Body of pancreas (tissue), 4 donors: ENCODE measurements around the gene GYG2.

Experiments
- POLR2A ChIP-seq, 3 donors: fragments of 450-650 bp; IDR thresholded peaks; one replicate each; pipeline ENCODE4 v1.6.1; 2016; ENCODE audit warnings: antibody characterized with exemption in 3 of 3, mild to moderate bottlenecking in 2 of 3
- TF ChIP-seq, protein P1 (sequence below), 7 experiments: fragments of 450-650 bp in 4 of 7; fragments of 200-600 bp in 3 of 7; sonication (generic) in 3 of 7; IDR thresholded peaks; one replicate each; pipeline ENCODE4 v1.5.1; 2016 to 2019; ENCODE audit warnings: antibody characterized with exemption in 7 of 7

DNA sequence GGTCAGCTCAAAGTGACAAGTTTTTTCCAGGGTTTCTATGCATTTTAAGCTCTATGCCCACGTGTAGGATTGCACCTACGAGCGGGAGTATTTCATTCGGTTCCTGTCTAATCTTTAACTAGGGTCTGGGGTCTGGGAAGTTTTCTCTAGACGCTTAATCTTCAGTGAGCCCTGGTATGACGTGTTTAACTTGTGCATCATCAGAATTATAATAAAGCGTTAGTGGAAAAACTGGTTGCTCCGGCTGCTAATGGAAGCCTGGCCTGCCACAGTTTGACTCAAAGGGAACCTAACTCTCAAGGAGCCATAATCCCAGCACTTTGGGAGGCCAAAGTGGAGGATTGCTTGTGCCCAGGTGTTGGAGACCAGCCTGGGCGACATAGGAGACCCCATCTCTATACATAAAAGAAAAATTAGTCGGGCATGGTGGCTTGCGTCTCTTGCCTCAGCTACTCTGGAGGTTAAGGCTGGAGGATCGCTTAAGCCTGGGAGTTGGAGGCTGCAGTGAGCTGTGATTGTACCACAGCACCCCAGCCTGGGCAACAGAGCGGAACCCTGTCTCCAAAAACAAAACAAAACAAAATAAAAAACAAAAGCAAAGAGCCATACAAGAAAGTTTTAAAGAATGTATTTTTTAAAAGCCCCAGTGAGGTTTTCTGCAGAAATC, 70.2 kb downstream of the GYG2 start:
- TF ChIP-seq, protein P1, sequence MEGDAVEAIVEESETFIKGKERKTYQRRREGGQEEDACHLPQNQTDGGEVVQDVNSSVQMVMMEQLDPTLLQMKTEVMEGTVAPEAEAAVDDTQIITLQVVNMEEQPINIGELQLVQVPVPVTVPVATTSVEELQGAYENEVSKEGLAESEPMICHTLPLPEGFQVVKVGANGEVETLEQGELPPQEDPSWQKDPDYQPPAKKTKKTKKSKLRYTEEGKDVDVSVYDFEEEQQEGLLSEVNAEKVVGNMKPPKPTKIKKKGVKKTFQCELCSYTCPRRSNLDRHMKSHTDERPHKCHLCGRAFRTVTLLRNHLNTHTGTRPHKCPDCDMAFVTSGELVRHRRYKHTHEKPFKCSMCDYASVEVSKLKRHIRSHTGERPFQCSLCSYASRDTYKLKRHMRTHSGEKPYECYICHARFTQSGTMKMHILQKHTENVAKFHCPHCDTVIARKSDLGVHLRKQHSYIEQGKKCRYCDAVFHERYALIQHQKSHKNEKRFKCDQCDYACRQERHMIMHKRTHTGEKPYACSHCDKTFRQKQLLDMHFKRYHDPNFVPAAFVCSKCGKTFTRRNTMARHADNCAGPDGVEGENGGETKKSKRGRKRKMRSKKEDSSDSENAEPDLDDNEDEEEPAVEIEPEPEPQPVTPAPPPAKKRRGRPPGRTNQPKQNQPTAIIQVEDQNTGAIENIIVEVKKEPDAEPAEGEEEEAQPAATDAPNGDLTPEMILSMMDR (IDR thresholded peaks at IDR 0.05): no peak
- TF ChIP-seq POLR2A (IDR thresholded peaks at IDR 0.05): no peak
